WERI-Rb-1 (cell line): ENCODE data around the gene OSCP1.

Experiments used
- DNase-seq: peaks from one replicate; pipeline ENCODE4 v3.0.0-alpha.2; 2020
- H3K27ac ChIP-seq: fragments of 250-450 bp; sonication (Bioruptor Pico); 2 replicates; pipeline ENCODE4 v1.5.1; 2020; ENCODE audit warnings: mild to moderate bottlenecking, moderate library complexity
- H3K27me3 ChIP-seq: fragments of 250-450 bp; sonication (Bioruptor Pico); 2 replicates; pipeline ENCODE4 v1.5.1; 2021; ENCODE audit warnings: mild to moderate bottlenecking, low read depth, moderate library complexity; ENCODE audit not compliant: insufficient read depth, severe bottlenecking
- H3K36me3 ChIP-seq: fragments of 250-450 bp; sonication (Bioruptor Pico); 2 replicates; pipeline ENCODE4 v1.5.1; 2020; ENCODE audit warnings: mild to moderate bottlenecking, moderate library complexity
- H3K4me3 ChIP-seq: 2 replicates; pipeline ENCODE4 v1.5.1; 2011; ENCODE audit warnings: low read depth, mild to moderate bottlenecking, control low read depth, low read length
- H3K9me3 ChIP-seq: fragments of 250-450 bp; sonication (Bioruptor Pico); 2 replicates; pipeline ENCODE4 v1.5.1; 2021; ENCODE audit warnings: mild to moderate bottlenecking, moderate library complexity; ENCODE audit not compliant: severe bottlenecking
- TF ChIP-seq, protein P1 (sequence below): IDR thresholded peaks from 2 replicates; pipeline ENCODE4 v1.5.1; 2011; ENCODE audit warnings: low read depth, mild to moderate bottlenecking, control low read depth, inconsistent platforms, low read length

Gene OSCP1

DNA sequence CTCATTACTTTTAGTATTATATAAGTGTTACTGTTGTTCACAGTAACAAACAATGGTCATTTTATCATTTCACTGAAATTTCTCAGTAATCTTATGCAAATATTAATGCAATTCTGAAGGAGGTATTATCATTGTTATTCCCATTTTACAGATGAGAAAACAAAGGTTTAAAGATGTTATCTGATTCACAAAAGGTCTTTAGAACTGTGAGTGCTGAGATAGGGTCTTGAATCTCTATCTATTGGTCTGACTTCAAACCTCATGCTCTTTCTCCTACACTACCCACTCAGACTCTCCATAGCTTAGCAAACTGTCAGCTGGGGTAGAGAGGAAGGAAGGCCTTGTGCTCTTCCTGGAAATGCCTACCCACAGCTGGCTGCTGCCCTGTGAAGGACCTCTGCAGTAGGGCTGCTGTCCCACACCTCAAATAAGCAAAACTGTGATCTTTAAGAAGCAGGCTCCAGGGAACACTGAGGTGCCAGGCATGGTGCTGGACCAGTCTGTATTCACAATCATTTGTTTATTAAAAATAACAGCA is 6.2 kb upstream of the OSCP1 start:
- no peaks in the 10 kb centered on the region for H3K27me3 ChIP-seq
- DNase-seq, result no peak
- TF ChIP-seq, protein P1, sequence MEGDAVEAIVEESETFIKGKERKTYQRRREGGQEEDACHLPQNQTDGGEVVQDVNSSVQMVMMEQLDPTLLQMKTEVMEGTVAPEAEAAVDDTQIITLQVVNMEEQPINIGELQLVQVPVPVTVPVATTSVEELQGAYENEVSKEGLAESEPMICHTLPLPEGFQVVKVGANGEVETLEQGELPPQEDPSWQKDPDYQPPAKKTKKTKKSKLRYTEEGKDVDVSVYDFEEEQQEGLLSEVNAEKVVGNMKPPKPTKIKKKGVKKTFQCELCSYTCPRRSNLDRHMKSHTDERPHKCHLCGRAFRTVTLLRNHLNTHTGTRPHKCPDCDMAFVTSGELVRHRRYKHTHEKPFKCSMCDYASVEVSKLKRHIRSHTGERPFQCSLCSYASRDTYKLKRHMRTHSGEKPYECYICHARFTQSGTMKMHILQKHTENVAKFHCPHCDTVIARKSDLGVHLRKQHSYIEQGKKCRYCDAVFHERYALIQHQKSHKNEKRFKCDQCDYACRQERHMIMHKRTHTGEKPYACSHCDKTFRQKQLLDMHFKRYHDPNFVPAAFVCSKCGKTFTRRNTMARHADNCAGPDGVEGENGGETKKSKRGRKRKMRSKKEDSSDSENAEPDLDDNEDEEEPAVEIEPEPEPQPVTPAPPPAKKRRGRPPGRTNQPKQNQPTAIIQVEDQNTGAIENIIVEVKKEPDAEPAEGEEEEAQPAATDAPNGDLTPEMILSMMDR, result no peak
- H3K27ac ChIP-seq, result no peak overlapping the region
- H3K36me3 ChIP-seq, result peaks cover 67% of the 10 kb centered on the region
- H3K4me3 ChIP-seq, result no peak overlapping the region
- no peaks in the 10 kb centered on the region for H3K9me3 ChIP-seq

DNA sequence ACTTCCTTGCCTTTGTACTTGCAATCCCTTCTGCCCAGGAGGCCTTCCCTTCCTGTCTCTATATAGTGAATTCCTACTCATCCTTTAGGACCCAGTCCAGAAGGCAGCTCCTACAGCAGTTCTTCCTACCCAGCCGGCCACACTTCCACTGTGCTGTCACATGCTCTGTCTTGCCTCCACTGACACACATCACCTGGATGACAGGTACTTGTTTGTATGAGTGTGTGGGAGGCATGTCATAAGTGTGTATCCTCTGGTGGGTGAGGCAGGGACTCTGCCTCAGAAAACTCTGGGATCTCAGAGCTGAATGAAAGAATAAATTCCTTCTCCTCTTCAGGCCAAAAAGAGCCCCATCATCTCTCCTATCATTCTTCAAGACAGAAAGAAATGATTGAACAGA is 5.1 kb upstream of the OSCP1 start:
- H3K9me3 ChIP-seq, result no peaks in the 10 kb centered on the region
- H3K36me3 ChIP-seq, result peaks cover 56% of the 10 kb centered on the region
- H3K4me3 ChIP-seq, result no peak overlapping the region
- DNase-seq, result no peak
- H3K27ac ChIP-seq, result no peak overlapping the region
- H3K27me3 ChIP-seq, result no peaks in the 10 kb centered on the region
- TF ChIP-seq, protein P1, result no peak

DNA sequence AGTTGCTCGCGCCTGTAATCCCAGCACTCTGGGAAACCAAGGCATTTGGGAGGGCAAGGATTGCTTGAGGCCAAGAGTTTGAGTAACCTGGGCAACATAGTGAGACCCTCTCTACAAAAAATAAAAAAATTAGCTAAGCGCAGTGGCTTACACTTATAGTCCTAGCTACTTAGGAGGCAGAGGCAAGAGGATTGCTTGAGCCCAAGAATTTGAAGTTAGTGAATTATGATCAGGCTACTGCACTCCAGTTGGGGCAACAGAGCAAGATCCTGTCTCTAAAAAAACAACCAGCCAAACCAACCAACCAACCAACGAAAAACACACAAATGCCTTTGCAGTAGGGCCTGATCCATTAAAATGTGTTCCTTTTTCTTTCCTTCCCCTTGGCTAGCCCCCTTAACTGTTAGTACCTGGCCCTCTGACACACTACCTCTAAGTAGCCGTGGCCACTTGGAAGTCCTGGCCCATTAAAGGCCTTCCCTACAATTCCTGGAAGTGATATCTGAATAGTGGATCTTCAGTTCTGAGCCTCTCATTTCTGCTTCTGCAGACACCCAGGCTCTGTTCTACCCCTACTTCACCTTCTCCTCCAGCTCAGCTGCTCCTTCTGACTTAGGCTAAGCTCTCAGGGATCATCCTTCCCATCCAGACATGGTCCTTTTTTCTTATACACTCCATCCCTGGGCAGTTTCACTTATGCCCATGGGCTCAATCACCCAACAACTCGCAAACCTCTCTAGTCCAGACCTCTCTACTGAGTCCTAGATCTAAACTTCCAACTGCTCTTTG is 3.5 kb upstream of the OSCP1 start:
- H3K36me3 ChIP-seq, result peaks cover 44% of the 10 kb centered on the region
- H3K27ac ChIP-seq, result peak overlapping the region; percentile 48
- TF ChIP-seq, protein P1, result no peak
- no peaks in the 10 kb centered on the region for H3K9me3 ChIP-seq
- DNase-seq, result peak; percentile 39
- H3K4me3 ChIP-seq, result no peak overlapping the region
- no peaks in the 10 kb centered on the region for H3K27me3 ChIP-seq

DNA sequence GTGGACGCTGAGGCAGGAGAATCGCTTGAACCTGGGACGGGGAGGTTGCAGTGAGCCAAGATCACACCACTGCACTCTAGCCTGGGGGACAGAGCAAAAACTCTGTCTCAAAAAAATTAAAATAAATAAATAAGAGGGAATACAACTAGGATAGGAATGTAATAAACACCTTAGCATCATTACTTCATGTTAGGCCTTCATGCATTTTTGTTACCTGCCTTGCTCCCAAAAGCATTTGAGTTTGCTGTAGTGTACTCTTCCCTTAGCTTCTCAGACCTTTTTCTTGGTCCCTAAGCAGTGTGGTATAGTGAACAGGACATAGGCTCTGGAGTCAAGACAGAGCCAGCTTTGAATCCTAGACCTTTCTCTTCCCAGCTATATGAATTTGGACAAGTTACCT is 2.8 kb upstream of the OSCP1 start:
- no peak overlapping the region for H3K4me3 ChIP-seq
- H3K27ac ChIP-seq, result no peak overlapping the region
- peaks cover 36% of the 10 kb centered on the region for H3K36me3 ChIP-seq
- no peaks in the 10 kb centered on the region for H3K9me3 ChIP-seq
- no peak for DNase-seq
- TF ChIP-seq, protein P1, result no peak
- H3K27me3 ChIP-seq, result no peaks in the 10 kb centered on the region

DNA sequence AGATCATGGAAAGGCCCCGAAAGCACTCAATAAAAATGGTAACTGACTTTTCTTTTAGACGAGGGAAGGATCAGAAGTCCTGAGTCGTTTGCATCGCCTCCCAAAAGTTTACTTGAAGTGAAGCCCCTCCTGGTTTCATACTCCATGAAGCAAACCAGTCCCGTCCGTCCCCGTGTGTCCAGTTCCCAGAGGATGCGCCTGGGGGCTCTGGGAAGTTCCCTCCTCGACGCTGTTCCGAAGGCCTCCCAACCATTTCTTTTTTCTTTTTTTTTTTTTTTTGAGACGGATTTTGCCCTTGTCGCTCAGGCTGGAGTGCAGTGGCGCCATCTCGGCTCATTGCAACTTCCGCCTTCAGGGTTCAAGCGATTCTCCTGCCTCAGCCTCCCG is 661 bp upstream of the OSCP1 start:
- TF ChIP-seq, protein P1, result no peak

More for the DNA sequence above, 661 bp upstream of the OSCP1 start:
- H3K9me3 ChIP-seq, result no peaks in the 10 kb centered on the region
- peaks cover 17% of the 10 kb centered on the region for H3K36me3 ChIP-seq
- H3K27me3 ChIP-seq, result no peaks in the 10 kb centered on the region
- H3K4me3 ChIP-seq, result peak overlapping the region; percentile 47
- no peak for DNase-seq
- peak overlapping the region; percentile 88 for H3K27ac ChIP-seq
